HEK293 (cell line): ENCODE measurements around the gene RARS1.

Experiments
- CTCF ChIA-PET: fragments of 350-600 bp; formaldehyde crosslinking; extraction: SDS; loops from one replicate; lab custom pipeline; 2021; ENCODE audit warnings: antibody characterized with exemption; lab: Yijun Ruan, JAX
- POLR2A ChIA-PET: fragments of 300-600 bp; formaldehyde crosslinking; extraction: SDS; loops from one replicate; lab custom pipeline; 2020; ENCODE audit warnings: antibody characterized with exemption, inconsistent platforms; lab: Yijun Ruan, JAX
- H3K27ac ChIP-seq: fragments of 200-500 bp; sonication (Bioruptor generic); 2 replicates; pipeline ENCODE4 v1.5.1; 2014; ENCODE audit warnings: low read depth, low read length, control low read depth, inconsistent platforms; ENCODE audit errors: extremely low read depth
- H3K36me3 ChIP-seq, 2 experiments: fragments of 200-500 bp in 1 of 2; sonication (Bioruptor generic) in 1 of 2; 1 replicate in 1 of 2; 2 replicates in 1 of 2; pipeline ENCODE4 v1.5.1; 2014 to 2017; ENCODE audit warnings: inconsistent platforms in 2 of 2, low read length in 2 of 2; ENCODE audit not compliant: control insufficient read depth in 2 of 2, insufficient read depth in 1 of 2
- H3K4me1 ChIP-seq: fragments of 200-500 bp; sonication (Bioruptor generic); 2 replicates; pipeline ENCODE4 v1.5.1; 2014; ENCODE audit warnings: mild to moderate bottlenecking, low read length, inconsistent platforms; ENCODE audit not compliant: control insufficient read depth, insufficient read depth
- H3K4me3 ChIP-seq: 2 replicates; pipeline ENCODE4 v1.5.1; 2011; ENCODE audit warnings: low read depth, mild to moderate bottlenecking, control low read depth, low read length, moderate library complexity
- H3K9me3 ChIP-seq: fragments of 200-500 bp; sonication (Bioruptor generic); 2 replicates; pipeline ENCODE4 v1.5.1; 2014; ENCODE audit warnings: low read depth, low read length, inconsistent platforms; ENCODE audit not compliant: control insufficient read depth, insufficient read depth
- EGR2 ChIP-seq: fragments of 450-650 bp; formaldehyde crosslinking; IDR thresholded peaks from 2 replicates; pipeline ENCODE4 v1.5.1; 2016; ENCODE audit warnings: low read depth, missing biosample characterization, missing genetic modification characterization
- MZF1 ChIP-seq: fragments of 450-650 bp; formaldehyde crosslinking; IDR thresholded peaks from 2 replicates; pipeline ENCODE4 v1.5.1; 2017; ENCODE audit warnings: missing biosample characterization, missing genetic modification characterization, borderline replicate concordance
- TCF7L2 ChIP-seq: IDR thresholded peaks from 2 replicates; pipeline ENCODE4 v1.6.1; 2011; ENCODE audit warnings: low read depth, mild to moderate bottlenecking, inconsistent platforms, low read length, moderate library complexity, borderline replicate concordance
- WT1 ChIP-seq: fragments of 450-650 bp; formaldehyde crosslinking; IDR thresholded peaks from 2 replicates; pipeline ENCODE4 v1.5.1; 2016; ENCODE audit warnings: missing biosample characterization, missing genetic modification characterization
- ZNF114 ChIP-seq: fragments of 450-650 bp; formaldehyde crosslinking; IDR thresholded peaks from 2 replicates; pipeline ENCODE4 v1.5.0; 2017; ENCODE audit warnings: missing biosample characterization, missing genetic modification characterization
- ZNF146 ChIP-seq: fragments of 450-650 bp; formaldehyde crosslinking; IDR thresholded peaks from 2 replicates; pipeline ENCODE4 v1.5.1; 2016; ENCODE audit warnings: missing biosample characterization, missing genetic modification characterization
- ZNF155 ChIP-seq: fragments of 450-650 bp; formaldehyde crosslinking; IDR thresholded peaks from 2 replicates; pipeline ENCODE4 v1.5.1; 2016; ENCODE audit warnings: missing biosample characterization, missing genetic modification characterization
- ZNF169 ChIP-seq: fragments of 450-650 bp; formaldehyde crosslinking; IDR thresholded peaks from 2 replicates; pipeline ENCODE4 v1.5.1; 2016; ENCODE audit warnings: missing biosample characterization, missing genetic modification characterization
- ZNF175 ChIP-seq: fragments of 450-650 bp; formaldehyde crosslinking; IDR thresholded peaks from 2 replicates; pipeline ENCODE4 v1.5.1; 2016; ENCODE audit warnings: missing biosample characterization, missing genetic modification characterization
- ZNF214 ChIP-seq: fragments of 450-650 bp; formaldehyde crosslinking; IDR thresholded peaks from 2 replicates; pipeline ENCODE4 v1.5.1; 2017; ENCODE audit warnings: missing biosample characterization, mild to moderate bottlenecking, missing genetic modification characterization, borderline replicate concordance
- ZNF391 ChIP-seq: fragments of 450-650 bp; formaldehyde crosslinking; IDR thresholded peaks from 2 replicates; pipeline ENCODE4 v1.5.1; 2016; ENCODE audit warnings: low read depth, missing biosample characterization, missing genetic modification characterization, borderline replicate concordance
- ZNF571 ChIP-seq: fragments of 450-650 bp; formaldehyde crosslinking; IDR thresholded peaks from 2 replicates; pipeline ENCODE4 v1.5.0; 2017; ENCODE audit warnings: missing biosample characterization, missing genetic modification characterization
- ZNF677 ChIP-seq: fragments of 450-650 bp; IDR thresholded peaks from 2 replicates; pipeline ENCODE4 v1.5.0; 2018; ENCODE audit warnings: missing biosample characterization, mild to moderate bottlenecking, missing genetic modification characterization, moderate library complexity
- ZNF701 ChIP-seq: fragments of 450-650 bp; formaldehyde crosslinking; IDR thresholded peaks from 2 replicates; pipeline ENCODE4 v1.5.1; 2016; ENCODE audit warnings: missing biosample characterization, missing genetic modification characterization
- ZNF792 ChIP-seq: fragments of 450-650 bp; formaldehyde crosslinking; IDR thresholded peaks from 2 replicates; pipeline ENCODE4 v1.5.1; 2016; ENCODE audit warnings: missing biosample characterization, missing genetic modification characterization
- TF ChIP-seq, protein P1 (sequence below): fragments of 450-650 bp; formaldehyde crosslinking; IDR thresholded peaks from 2 replicates; pipeline ENCODE4 v1.5.1; 2016; ENCODE audit warnings: missing biosample characterization, missing genetic modification characterization
- TF ChIP-seq, protein P2 (sequence below): fragments of 450-650 bp; formaldehyde crosslinking; IDR thresholded peaks from 2 replicates; pipeline ENCODE4 v1.5.1; 2016; ENCODE audit warnings: missing biosample characterization, missing genetic modification characterization, borderline replicate concordance
- TF ChIP-seq, protein P3 (sequence below): fragments of 450-650 bp; formaldehyde crosslinking; IDR thresholded peaks from 2 replicates; pipeline ENCODE4 v1.5.1; 2016; ENCODE audit warnings: missing biosample characterization, missing genetic modification characterization
- TF ChIP-seq, protein P4 (sequence below): fragments of 450-650 bp; formaldehyde crosslinking; IDR thresholded peaks from 2 replicates; pipeline ENCODE4 v1.5.1; 2016; ENCODE audit warnings: missing biosample characterization, missing genetic modification characterization, low read depth
- TF ChIP-seq, protein P5 (sequence below): fragments of 450-650 bp; formaldehyde crosslinking; IDR thresholded peaks from 2 replicates; pipeline ENCODE4 v1.5.1; 2016; ENCODE audit warnings: missing biosample characterization, missing genetic modification characterization

Gene RARS1

DNA sequence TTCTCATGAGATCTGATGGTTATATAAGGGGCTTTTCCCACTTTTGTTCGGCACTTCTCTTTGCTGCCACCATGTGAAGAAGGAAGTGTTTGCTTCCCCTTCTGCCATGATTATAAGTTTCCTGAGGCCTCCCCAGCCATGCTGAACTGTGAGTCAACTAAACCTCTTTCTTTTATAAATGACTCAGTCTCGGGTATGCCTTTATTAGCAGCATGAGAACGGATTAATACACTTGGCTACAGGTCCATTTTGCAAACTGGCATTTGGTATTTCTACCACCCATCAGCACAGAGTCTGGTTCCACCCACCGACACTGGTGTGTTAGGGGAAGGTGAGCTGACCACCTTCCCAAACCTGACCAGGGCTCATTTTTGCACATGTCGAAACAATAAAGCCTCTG lies 47.9 kb upstream of the RARS1 start:
- no peaks in the 10 kb centered on the region for H3K9me3 ChIP-seq
- H3K27ac ChIP-seq = no peak overlapping the region
- ChIA-PET CTCF (no interaction called here), POLR2A (no interaction called here)
- H3K36me3 ChIP-seq = peaks cover 0 to 18% of the 10 kb centered on the region in 2 experiments; a peak in 2 of 3 replicates
- no peak for TF ChIP-seq ZNF677
- TF ChIP-seq MZF1 = no peak
- no peak for TF ChIP-seq ZNF701
- TF ChIP-seq EGR2 (tag by site-specific recombination) = no peak
- TF ChIP-seq, protein P1, sequence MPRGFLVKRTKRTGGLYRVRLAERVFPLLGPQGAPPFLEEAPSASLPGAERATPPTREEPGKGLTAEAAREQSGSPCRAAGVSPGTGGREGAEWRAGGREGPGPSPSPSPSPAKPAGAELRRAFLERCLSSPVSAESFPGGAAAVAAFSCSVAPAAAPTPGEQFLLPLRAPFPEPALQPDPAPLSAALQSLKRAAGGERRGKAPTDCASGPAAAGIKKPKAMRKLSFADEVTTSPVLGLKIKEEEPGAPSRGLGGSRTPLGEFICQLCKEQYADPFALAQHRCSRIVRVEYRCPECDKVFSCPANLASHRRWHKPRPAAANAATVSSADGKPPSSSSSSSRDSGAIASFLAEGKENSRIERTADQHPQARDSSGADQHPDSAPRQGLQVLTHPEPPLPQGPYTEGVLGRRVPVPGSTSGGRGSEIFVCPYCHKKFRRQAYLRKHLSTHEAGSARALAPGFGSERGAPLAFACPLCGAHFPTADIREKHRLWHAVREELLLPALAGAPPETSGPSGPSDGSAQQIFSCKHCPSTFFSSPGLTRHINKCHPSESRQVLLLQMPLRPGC = no peak
- no peak for TF ChIP-seq ZNF155
- TF ChIP-seq, protein P2, sequence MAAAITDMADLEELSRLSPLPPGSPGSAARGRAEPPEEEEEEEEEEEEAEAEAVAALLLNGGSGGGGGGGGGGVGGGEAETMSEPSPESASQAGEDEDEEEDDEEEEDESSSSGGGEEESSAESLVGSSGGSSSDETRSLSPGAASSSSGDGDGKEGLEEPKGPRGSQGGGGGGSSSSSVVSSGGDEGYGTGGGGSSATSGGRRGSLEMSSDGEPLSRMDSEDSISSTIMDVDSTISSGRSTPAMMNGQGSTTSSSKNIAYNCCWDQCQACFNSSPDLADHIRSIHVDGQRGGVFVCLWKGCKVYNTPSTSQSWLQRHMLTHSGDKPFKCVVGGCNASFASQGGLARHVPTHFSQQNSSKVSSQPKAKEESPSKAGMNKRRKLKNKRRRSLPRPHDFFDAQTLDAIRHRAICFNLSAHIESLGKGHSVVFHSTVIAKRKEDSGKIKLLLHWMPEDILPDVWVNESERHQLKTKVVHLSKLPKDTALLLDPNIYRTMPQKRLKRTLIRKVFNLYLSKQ (tag by site-specific recombination) = no peak
- no peak for TF ChIP-seq ZNF571 (tag by site-specific recombination)
- no peak for TF ChIP-seq WT1 (tag by site-specific recombination)
- no peak for TF ChIP-seq ZNF114 (tag by site-specific recombination)
- no peak for TF ChIP-seq ZNF175
- no peak for TF ChIP-seq ZNF792 (tag by site-specific recombination)
- TF ChIP-seq ZNF169 (tag by site-specific recombination) = no peak
- TF ChIP-seq ZNF214 (tag by site-specific recombination) = no peak
- TF ChIP-seq, protein P3, sequence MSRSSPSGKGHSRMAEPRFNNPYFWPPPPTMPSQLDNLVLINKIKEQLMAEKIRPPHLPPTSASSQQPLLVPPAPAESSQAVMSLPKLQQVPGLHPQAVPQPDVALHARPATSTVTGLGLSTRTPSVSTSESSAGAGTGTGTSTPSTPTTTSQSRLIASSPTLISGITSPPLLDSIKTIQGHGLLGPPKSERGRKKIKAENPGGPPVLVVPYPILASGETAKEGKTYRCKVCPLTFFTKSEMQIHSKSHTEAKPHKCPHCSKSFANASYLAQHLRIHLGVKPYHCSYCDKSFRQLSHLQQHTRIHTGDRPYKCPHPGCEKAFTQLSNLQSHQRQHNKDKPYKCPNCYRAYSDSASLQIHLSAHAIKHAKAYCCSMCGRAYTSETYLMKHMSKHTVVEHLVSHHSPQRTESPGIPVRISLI (tag by site-specific recombination) = no peak
- no peak for TF ChIP-seq ZNF146 (tag by site-specific recombination)
- TF ChIP-seq ZNF391 = no peak
- no peak for TF ChIP-seq TCF7L2
- TF ChIP-seq, protein P4, sequence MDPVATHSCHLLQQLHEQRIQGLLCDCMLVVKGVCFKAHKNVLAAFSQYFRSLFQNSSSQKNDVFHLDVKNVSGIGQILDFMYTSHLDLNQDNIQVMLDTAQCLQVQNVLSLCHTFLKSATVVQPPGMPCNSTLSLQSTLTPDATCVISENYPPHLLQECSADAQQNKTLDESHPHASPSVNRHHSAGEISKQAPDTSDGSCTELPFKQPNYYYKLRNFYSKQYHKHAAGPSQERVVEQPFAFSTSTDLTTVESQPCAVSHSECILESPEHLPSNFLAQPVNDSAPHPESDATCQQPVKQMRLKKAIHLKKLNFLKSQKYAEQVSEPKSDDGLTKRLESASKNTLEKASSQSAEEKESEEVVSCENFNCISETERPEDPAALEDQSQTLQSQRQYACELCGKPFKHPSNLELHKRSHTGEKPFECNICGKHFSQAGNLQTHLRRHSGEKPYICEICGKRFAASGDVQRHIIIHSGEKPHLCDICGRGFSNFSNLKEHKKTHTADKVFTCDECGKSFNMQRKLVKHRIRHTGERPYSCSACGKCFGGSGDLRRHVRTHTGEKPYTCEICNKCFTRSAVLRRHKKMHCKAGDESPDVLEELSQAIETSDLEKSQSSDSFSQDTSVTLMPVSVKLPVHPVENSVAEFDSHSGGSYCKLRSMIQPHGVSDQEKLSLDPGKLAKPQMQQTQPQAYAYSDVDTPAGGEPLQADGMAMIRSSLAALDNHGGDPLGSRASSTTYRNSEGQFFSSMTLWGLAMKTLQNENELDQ (tag by site-specific recombination) = no peak
- TF ChIP-seq, protein P5, sequence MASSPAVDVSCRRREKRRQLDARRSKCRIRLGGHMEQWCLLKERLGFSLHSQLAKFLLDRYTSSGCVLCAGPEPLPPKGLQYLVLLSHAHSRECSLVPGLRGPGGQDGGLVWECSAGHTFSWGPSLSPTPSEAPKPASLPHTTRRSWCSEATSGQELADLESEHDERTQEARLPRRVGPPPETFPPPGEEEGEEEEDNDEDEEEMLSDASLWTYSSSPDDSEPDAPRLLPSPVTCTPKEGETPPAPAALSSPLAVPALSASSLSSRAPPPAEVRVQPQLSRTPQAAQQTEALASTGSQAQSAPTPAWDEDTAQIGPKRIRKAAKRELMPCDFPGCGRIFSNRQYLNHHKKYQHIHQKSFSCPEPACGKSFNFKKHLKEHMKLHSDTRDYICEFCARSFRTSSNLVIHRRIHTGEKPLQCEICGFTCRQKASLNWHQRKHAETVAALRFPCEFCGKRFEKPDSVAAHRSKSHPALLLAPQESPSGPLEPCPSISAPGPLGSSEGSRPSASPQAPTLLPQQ (tag by site-specific recombination) = no peak
- H3K4me3 ChIP-seq = no peak overlapping the region
- H3K4me1 ChIP-seq = no peaks in the 10 kb centered on the region
